ENCODE data around the gene ZNF563. TPM values are rescaled to one million over a fixed set of nuclear protein-coding genes. Genes with fewer than 3 reads are reported as not detected.
A peak's percentile ranks its signal among the peaks of the same experiment; 100 is the strongest.

ZNF563 gene
- total and polyA plus RNA-seq, 10 of the 15 experiments (the other 5 are each of a cell fraction or from before 2014, with no cell fraction given), result 1.7 to 6.4 (median 2.8) TPM

DNA sequence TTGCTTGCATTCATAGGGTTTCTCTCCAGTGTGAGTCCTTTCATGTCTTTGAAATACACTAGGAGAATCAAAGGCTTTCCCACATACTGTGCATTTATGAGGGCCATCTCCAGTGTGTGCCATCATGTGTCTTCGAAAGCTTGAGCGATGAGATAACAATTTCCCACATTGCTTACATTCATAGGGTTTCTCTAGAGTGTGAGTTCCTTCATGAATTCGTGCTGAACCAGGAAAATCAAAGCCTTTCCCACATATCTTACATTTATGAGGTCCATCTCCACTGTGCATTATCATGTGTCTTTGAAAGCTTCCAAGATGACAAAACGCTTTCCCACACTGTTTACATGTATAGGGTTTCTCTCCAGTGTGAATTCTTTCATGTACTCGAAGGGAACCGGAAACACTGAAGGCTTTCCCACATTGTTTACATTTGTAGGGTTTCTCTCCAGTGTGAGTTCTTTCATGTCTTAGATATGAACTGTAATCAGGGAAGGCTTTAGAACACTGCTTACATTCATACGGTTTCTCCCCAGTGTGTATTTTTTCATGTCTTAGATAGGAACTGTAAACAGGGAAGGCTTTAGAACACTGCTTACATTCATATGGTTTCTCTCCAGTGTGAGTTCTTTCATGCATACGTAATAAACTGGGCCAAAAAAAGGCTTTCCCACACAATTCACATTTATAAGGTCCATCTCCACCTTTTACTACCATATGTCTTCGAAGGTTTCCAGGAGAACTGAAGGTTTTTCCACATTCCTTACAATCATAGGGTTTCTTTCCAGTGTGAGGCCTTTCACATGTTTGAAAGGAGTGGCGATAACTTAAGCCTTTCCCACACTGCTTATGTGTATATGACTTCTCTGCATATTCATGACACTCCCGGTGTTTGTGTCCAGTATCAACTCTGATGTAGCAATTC, 60.2 kb downstream of the ZNF563 start:
- 93% methylated on average over 11 of the region's 11 CpGs for WGBS (ENCODE audit: insufficient coverage, insufficient replicate concordance, low lambda C conversion rate, missing lambda C conversion rate)
- no peak overlapping the region for H3K4me2 ChIP-seq (ENCODE audit: control insufficient read depth, insufficient read depth)
- peaks cover 1 to 6% of the 10 kb centered on the region in 2 experiments; a peak in 2 of 4 replicates for H3K36me3 ChIP-seq (ENCODE audit: control insufficient read depth in 2 of 2, insufficient read depth in 2 of 2, low read length in 1 of 2)
- in situ Hi-C loops (cut with MboI), result no loop called here
- H3K9me3 ChIP-seq (replicated peaks; ENCODE audit: control insufficient read depth, insufficient read depth, low read length), result peaks cover 49% of the 10 kb centered on the region
- POLR2A ChIA-PET, result interaction anchor here (0.6 kb wide), 1 partner anchor 56 kb away, joined by 3 read pairs; no protein-coding TSS in a partner anchor
- no peak for ATAC-seq
- no peaks in the 10 kb centered on the region for H3K79me2 ChIP-seq (ENCODE audit: control insufficient read depth, insufficient read depth, low read length)
- SMC1A ChIA-PET (ENCODE audit: uncharacterized antibody, unreplicated experiment), result no interaction called here
- no peak overlapping the region for H3K27ac ChIP-seq (ENCODE audit: control insufficient read depth, insufficient read depth)
- no peak for FAIRE-seq
- no peak overlapping the region for H3K4me3 ChIP-seq
- intact Hi-C loops (cut with micrococcal nuclease; ENCODE audit: unreplicated experiment), result no loop called here
- BruUV-seq (replicated peaks), result TSS peak; percentile 24
- no peak overlapping the region for H2AFZ ChIP-seq (ENCODE audit: control insufficient read depth, low read depth, low read length)
- CTCF ChIA-PET, result interaction anchor here (0.6 kb wide), 1 partner anchor 90 kb away, joined by 5 read pairs; no protein-coding TSS in a partner anchor
- no peaks in the 10 kb centered on the region for H3K27me3 ChIP-seq (replicated peaks in 1 of 2; ENCODE audit: control insufficient read depth in 2 of 2, insufficient read depth in 2 of 2, low read length in 1 of 2)
- H3K4me1 ChIP-seq (ENCODE audit: control insufficient read depth, insufficient read depth, low read length), result no peaks in the 10 kb centered on the region
- RAD21 ChIA-PET (ENCODE audit: unreplicated experiment), result no interaction called here
- no peak for DNase-seq (ENCODE audit: low read depth, low spot score)
- no peaks in the 10 kb centered on the region for H4K20me1 ChIP-seq (ENCODE audit: control insufficient read depth, insufficient read depth)
- H3K9ac ChIP-seq (ENCODE audit: control insufficient read depth, insufficient read depth, low read length), result no peak overlapping the region
- TF ChIP-seq ZNF384 (IDR thresholded peaks at IDR 0.05; ENCODE audit: borderline replicate concordance, low read depth, low read length) (no peak), CHD1 (IDR thresholded peaks at IDR 0.05; ENCODE audit: low read depth, low read length) (no peak), IRF4 (IDR thresholded peaks at IDR 0.05; ENCODE audit: low read depth, low read length) (no peak), YBX1 (IDR thresholded peaks at IDR 0.05) (no peak), CBX5 (IDR thresholded peaks at IDR 0.05; ENCODE audit: low read depth) (0 out of 2 replicates have a peak, but pooled peaks have one; percentile 22), E4F1 (IDR thresholded peaks at IDR 0.05; ENCODE audit: borderline replicate concordance, partially characterized antibody) (no peak), EED (IDR thresholded peaks at IDR 0.05; ENCODE audit: low read depth) (no peak), SUZ12 (IDR thresholded peaks at IDR 0.05; ENCODE audit: unreplicated experiment) (no peak), JUND (IDR thresholded peaks at IDR 0.05; ENCODE audit: low read depth, low read length) (no peak), HCFC1 (IDR thresholded peaks at IDR 0.05; ENCODE audit: low read length) (no peak), FOXM1 (IDR thresholded peaks at IDR 0.05; ENCODE audit: low read depth, low read length) (no peak), NRF1 (conservative IDR thresholded peaks at IDR 0.05; ENCODE audit: low read depth, low read length) (no peak), POLR2AphosphoS2 (IDR thresholded peaks at IDR 0.05; ENCODE audit: low read depth, low read length) (no peak), EGR1 (IDR thresholded peaks at IDR 0.05; ENCODE audit: borderline replicate concordance in 1 of 2, low read depth in 2 of 2, low read length in 2 of 2) (no peak), BACH1 (IDR thresholded peaks at IDR 0.05; ENCODE audit: borderline replicate concordance) (no peak), NBN (IDR thresholded peaks at IDR 0.05) (no peak), TCF12 (IDR thresholded peaks at IDR 0.05; ENCODE audit: low read depth, low read length) (no peak)
- TF ChIP-seq, protein P1, sequence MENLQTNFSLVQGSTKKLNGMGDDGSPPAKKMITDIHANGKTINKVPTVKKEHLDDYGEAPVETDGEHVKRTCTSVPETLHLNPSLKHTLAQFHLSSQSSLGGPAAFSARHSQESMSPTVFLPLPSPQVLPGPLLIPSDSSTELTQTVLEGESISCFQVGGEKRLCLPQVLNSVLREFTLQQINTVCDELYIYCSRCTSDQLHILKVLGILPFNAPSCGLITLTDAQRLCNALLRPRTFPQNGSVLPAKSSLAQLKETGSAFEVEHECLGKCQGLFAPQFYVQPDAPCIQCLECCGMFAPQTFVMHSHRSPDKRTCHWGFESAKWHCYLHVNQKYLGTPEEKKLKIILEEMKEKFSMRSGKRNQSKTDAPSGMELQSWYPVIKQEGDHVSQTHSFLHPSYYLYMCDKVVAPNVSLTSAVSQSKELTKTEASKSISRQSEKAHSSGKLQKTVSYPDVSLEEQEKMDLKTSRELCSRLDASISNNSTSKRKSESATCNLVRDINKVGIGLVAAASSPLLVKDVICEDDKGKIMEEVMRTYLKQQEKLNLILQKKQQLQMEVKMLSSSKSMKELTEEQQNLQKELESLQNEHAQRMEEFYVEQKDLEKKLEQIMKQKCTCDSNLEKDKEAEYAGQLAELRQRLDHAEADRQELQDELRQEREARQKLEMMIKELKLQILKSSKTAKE (IDR thresholded peaks at IDR 0.05; ENCODE audit: low read depth, poor library complexity, severe bottlenecking), result no peak
- TF ChIP-seq, protein P2, sequence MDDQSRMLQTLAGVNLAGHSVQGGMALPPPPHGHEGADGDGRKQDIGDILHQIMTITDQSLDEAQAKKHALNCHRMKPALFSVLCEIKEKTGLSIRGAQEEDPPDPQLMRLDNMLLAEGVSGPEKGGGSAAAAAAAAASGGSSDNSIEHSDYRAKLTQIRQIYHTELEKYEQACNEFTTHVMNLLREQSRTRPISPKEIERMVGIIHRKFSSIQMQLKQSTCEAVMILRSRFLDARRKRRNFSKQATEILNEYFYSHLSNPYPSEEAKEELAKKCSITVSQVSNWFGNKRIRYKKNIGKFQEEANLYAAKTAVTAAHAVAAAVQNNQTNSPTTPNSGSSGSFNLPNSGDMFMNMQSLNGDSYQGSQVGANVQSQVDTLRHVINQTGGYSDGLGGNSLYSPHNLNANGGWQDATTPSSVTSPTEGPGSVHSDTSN (IDR thresholded peaks at IDR 0.05; ENCODE audit: insufficient replicate concordance, low read depth, low read length), result no peak

Data from GM12878 (cell line).